PFSK-1 (cell line): ENCODE data around the gene MTIF3.

ENCODE experiments used
- REST ChIP-seq, 2 experiments: IDR thresholded peaks; 2 replicates each; pipeline versions ENCODE4 v1.6.1 to v1.8.0; 2011 to 2012; ENCODE audit warnings: low read depth in 2 of 2, low read length in 2 of 2, control low read depth in 1 of 2, inconsistent platforms in 1 of 2, mild to moderate bottlenecking in 1 of 2, moderate library complexity in 1 of 2; ENCODE audit not compliant: insufficient read depth in 1 of 2
- SIN3A ChIP-seq: IDR thresholded peaks from 2 replicates; pipeline ENCODE4 v1.6.1; 2012; ENCODE audit warnings: mild to moderate bottlenecking, low read length, moderate library complexity, borderline replicate concordance; ENCODE audit not compliant: insufficient read depth

GRCh38 chr13:27487776-27488175 is 37.4 kb upstream of the MTIF3 start:
- TF ChIP-seq REST (IDR thresholded peaks at IDR 0.05; ENCODE audit: insufficient read depth in 1 of 2, low read depth in 2 of 2, low read length in 2 of 2) (no peak), SIN3A (no peak)
